RWPE1 (cell line): Measurements from ENCODE around the gene GJA5.

Source experiments
- CTCF ChIA-PET: fragments of 350-600 bp; sonication (Branson Sonifier 250); formaldehyde crosslinking; extraction: SDS; loops from one replicate; lab custom pipeline; 2021; lab: Yijun Ruan, JAX
- POLR2A ChIA-PET: fragments of 400-600 bp; formaldehyde crosslinking; extraction: SDS; loops from one replicate; lab custom pipeline; 2020; ENCODE audit warnings: antibody characterized with exemption; ENCODE audit not compliant: low non-redundant PET; lab: Yijun Ruan, JAX
- DNase-seq: peaks from one replicate; pipeline ENCODE4 v3.0.0; 2012; ENCODE audit warnings: low spot score
- H3K27ac ChIP-seq: fragments of 450-650 bp; 2 replicates; pipeline ENCODE4 v1.5.1; 2017
- CTCF ChIP-seq: fragments of 450-650 bp; conservative IDR thresholded peaks from 2 replicates; pipeline ENCODE4 v1.5.1; 2017; ENCODE audit warnings: low read depth, mild to moderate bottlenecking

Gene GJA5

GRCh38 chr1:147798731-147799130 lies 38.3 kb upstream of the GJA5 start:
- TF ChIP-seq CTCF = no peak
- DNase-seq = no peak
- no peak overlapping the region for H3K27ac ChIP-seq
- CTCF ChIA-PET = no interaction called here
- POLR2A ChIA-PET = no interaction called here

GRCh38 chr1:147794570-147794969 lies 34.2 kb upstream of the GJA5 start:
- CTCF ChIA-PET = interaction anchor here (0.7 to 1.1 kb wide), 4 partner anchors 94 to 216 kb away, joined by 3 to 6 read pairs (median 3); no protein-coding TSS in a partner anchor
- TF ChIP-seq CTCF = no peak
- DNase-seq = no peak
- POLR2A ChIA-PET = no interaction called here
- H3K27ac ChIP-seq = no peak overlapping the region

- POLR2A ChIA-PET = no interaction called here
- DNase-seq = no peak
- CTCF ChIA-PET = interaction anchor here (0.6 kb wide), 1 partner anchor 63 kb away, joined by 6 read pairs; no protein-coding TSS in a partner anchor
- H3K27ac ChIP-seq = no peak overlapping the region
- no peak for TF ChIP-seq CTCF
Measured at GRCh38 chr1:147791876-147792275, 31.5 kb upstream of the GJA5 start.

GRCh38 chr1:147787765-147788164 lies 27.4 kb upstream of the GJA5 start:
- TF ChIP-seq CTCF = no peak
- no peak overlapping the region for H3K27ac ChIP-seq
- CTCF ChIA-PET = no interaction called here
- POLR2A ChIA-PET = no interaction called here
- no peak for DNase-seq

- ChIA-PET POLR2A (no interaction called here), CTCF (no interaction called here)
- H3K27ac ChIP-seq = no peak overlapping the region
- no peak for DNase-seq
- TF ChIP-seq CTCF = no peak
Measured at GRCh38 chr1:147786536-147786935, 26.1 kb upstream of the GJA5 start.

- CTCF ChIA-PET = no interaction called here
- TF ChIP-seq CTCF = no peak
- H3K27ac ChIP-seq = no peak overlapping the region
- POLR2A ChIA-PET = no interaction called here
- DNase-seq = no peak
Measured at GRCh38 chr1:147785794-147786506, 25.5 kb upstream of the GJA5 start.
